Endothelial cell of umbilical vein (primary cell): ENCODE results near the gene DUSP28. TPM values are rescaled to one million over a fixed set of nuclear protein-coding genes. Genes with fewer than 3 reads are reported as not detected.

Experiments
- BruUV-seq: library from RNA; stranded (reverse); fragments of 400-500 nt; replicated peaks from 2 replicates; lab custom pipeline; 2021; lab: Mats Ljungman, UMichigan
- CTCF ChIA-PET: fragments of 300-600, 350-600 bp; sonication (Branson Sonifier 250); formaldehyde crosslinking; loops from one replicate; lab custom pipeline; 2021; ENCODE audit warnings: antibody characterized with exemption, inconsistent platforms; lab: Charles Lee
- POLR2A ChIA-PET: fragments of 300-600, 350-600 bp; sonication (Branson Sonifier 250); formaldehyde crosslinking; loops from one replicate; lab custom pipeline; 2021; ENCODE audit warnings: antibody characterized with exemption, inconsistent platforms; lab: Charles Lee
- DNase-seq: peaks from one replicate; pipeline ENCODE4 v3.0.0-alpha.2; 2011; ENCODE audit warnings: low read depth, low spot score
- FAIRE-seq: peaks from 2 replicates; lab custom pipeline; 2011; peaks lifted over from hg19 to GRCh38; lab: Jason Lieb, UNC
- H2AFZ ChIP-seq: 2 replicates; pipeline ENCODE4 v1.6.0; 2012; ENCODE audit warnings: low read depth, low read length, control low read depth, inconsistent platforms
- H3K27ac ChIP-seq: 2 replicates; pipeline ENCODE4 v1.5.1; 2011; ENCODE audit warnings: low read depth, mild to moderate bottlenecking, control low read depth, low read length, moderate library complexity; ENCODE audit not compliant: insufficient read depth
- H3K27me3 ChIP-seq, 2 experiments: 2 replicates each; pipeline versions ENCODE4 v1.6.0 to v1.6.1; 2011; ENCODE audit warnings: low read length in 2 of 2, mixed read lengths in 1 of 2; ENCODE audit not compliant: control insufficient read depth in 2 of 2, insufficient read depth in 2 of 2
- H3K36me3 ChIP-seq, 2 experiments: 2 replicates in 1 of 2; 3 replicates in 1 of 2; pipeline ENCODE4 v1.5.1; 2011; ENCODE audit warnings: low read length in 2 of 2, mild to moderate bottlenecking in 1 of 2, moderate library complexity in 1 of 2; ENCODE audit not compliant: control insufficient read depth in 2 of 2, insufficient read depth in 2 of 2; ENCODE audit errors: extremely low read depth in 1 of 2
- H3K4me1 ChIP-seq: 3 replicates; pipeline ENCODE4 v1.5.1; 2011; ENCODE audit warnings: mild to moderate bottlenecking, low read length; ENCODE audit not compliant: control insufficient read depth, insufficient read depth; ENCODE audit errors: extremely low read depth
- H3K4me2 ChIP-seq: 2 replicates; pipeline ENCODE4 v1.6.1; 2011; ENCODE audit warnings: low read length, control low read depth, mixed read lengths; ENCODE audit not compliant: insufficient read depth
- H3K4me3 ChIP-seq, 3 experiments: fragments of 200-600 bp in 1 of 3; sonication (generic), shearing (Covaris generic) in 1 of 3; replicated peaks in 1 of 3; 2 replicates each; pipeline ENCODE4 v1.5.1; 2011 to 2016; ENCODE audit warnings: control low read depth in 3 of 3, low read length in 3 of 3, mild to moderate bottlenecking in 2 of 3, inconsistent platforms in 1 of 3, low read depth in 1 of 3, moderate library complexity in 1 of 3; ENCODE audit not compliant: insufficient read depth in 1 of 3
- H3K79me2 ChIP-seq: 2 replicates; pipeline ENCODE4 v1.6.0; 2012; ENCODE audit warnings: low read length, inconsistent platforms; ENCODE audit not compliant: control insufficient read depth, insufficient read depth
- H3K9ac ChIP-seq: replicated peaks from 2 replicates; pipeline ENCODE3; 2011; ENCODE audit warnings: low read length, control low read depth; ENCODE audit not compliant: insufficient read depth; ENCODE audit errors: extremely low read depth
- H3K9me1 ChIP-seq: replicated peaks from 3 replicates; pipeline ENCODE4 v1.6.0; 2011; ENCODE audit warnings: mild to moderate bottlenecking, low read length; ENCODE audit not compliant: control insufficient read depth, insufficient read depth; ENCODE audit errors: extremely low read depth
- H3K9me3 ChIP-seq: replicated peaks from 2 replicates; pipeline ENCODE4 v1.5.1; 2012; ENCODE audit warnings: low read length, inconsistent platforms; ENCODE audit not compliant: control insufficient read depth, insufficient read depth
- H4K20me1 ChIP-seq: replicated peaks from 2 replicates; pipeline ENCODE3; 2011; ENCODE audit warnings: mild to moderate bottlenecking, low read length; ENCODE audit not compliant: control insufficient read depth, insufficient read depth; ENCODE audit errors: extremely low read depth
- EZH2 ChIP-seq: IDR thresholded peaks from 2 replicates; pipeline ENCODE4 v1.6.1; 2012; ENCODE audit warnings: borderline replicate concordance, low read depth, mild to moderate bottlenecking, moderate library complexity, low read length, inconsistent platforms; ENCODE audit not compliant: severe bottlenecking
- FOS ChIP-seq: IDR thresholded peaks from 2 replicates; pipeline ENCODE4 v1.6.1; 2011; ENCODE audit warnings: mild to moderate bottlenecking, low read length, moderate library complexity, borderline replicate concordance; ENCODE audit not compliant: insufficient read depth
- GATA2 ChIP-seq: IDR thresholded peaks from 2 replicates; pipeline ENCODE4 v1.7.0; 2011; ENCODE audit warnings: low read depth, mild to moderate bottlenecking, moderate library complexity, mixed read lengths, low read length; ENCODE audit not compliant: insufficient read length, insufficient read depth
- JUN ChIP-seq: IDR thresholded peaks from 2 replicates; pipeline ENCODE4 v1.6.1; 2011; ENCODE audit warnings: borderline replicate concordance, low read depth; ENCODE audit not compliant: insufficient read length, insufficient read depth
- MAX ChIP-seq: IDR thresholded peaks from 2 replicates; pipeline ENCODE4 v1.6.1; 2011; ENCODE audit not compliant: insufficient read depth, insufficient read length
- MYC ChIP-seq: IDR thresholded peaks from one replicate; pipeline ENCODE4 v1.6.1; 2011; ENCODE audit warnings: mild to moderate bottlenecking, low read depth, low read length
- POLR2A ChIP-seq: IDR thresholded peaks from 2 replicates; pipeline ENCODE4 v1.6.1; 2012; ENCODE audit warnings: low read depth, mild to moderate bottlenecking, control low read depth, low read length
- POLR2AphosphoS5 ChIP-seq: IDR thresholded peaks from 2 replicates; pipeline ENCODE4 v1.6.1; 2012; ENCODE audit warnings: low read depth, mild to moderate bottlenecking, control low read depth, low read length, moderate library complexity; ENCODE audit not compliant: insufficient read depth
- dilution Hi-C: fragments of 300-500 bp; cut with MboI; formaldehyde crosslinking; loops from one replicate; pipeline ENCODE4 v1.15.0; 2019; ENCODE audit warnings: low sequenced_read_pairs; ENCODE audit not compliant: extremely low pct_ligation_motif_present
- intact Hi-C: fragments of 100-400 bp; cut with micrococcal nuclease; formaldehyde crosslinking; loops from one replicate; pipeline ENCODE4 v1.10.0; 2022
- polyA plus RNA-seq, 4 experiments: library from polyadenylated mRNA; depleted of rRNA in 3 of 4; stranded (reverse) in 3 of 4; unstranded in 1 of 4; fragments of >200 nt; gene quantifications; 2 replicates each; pipeline versions ENCODE4 v1.2.1 to v1.2.3, GENCODE V29; 2011 to 2012; ENCODE audit warnings: missing spikeins in 1 of 4
- total RNA-seq: library from RNA; stranded (reverse); gene quantifications from 2 replicates; pipeline ENCODE4 v1.2.3, GENCODE V29; 2021
- TF ChIP-seq, protein P1 (sequence below), 2 donors: IDR thresholded peaks; 1 replicate in 1 of 2; 2 replicates in 1 of 2; pipeline ENCODE4 v1.5.1; 2011; ENCODE audit warnings: low read length in 2 of 2, mild to moderate bottlenecking in 2 of 2, moderate library complexity in 2 of 2, control low read depth in 1 of 2, inconsistent platforms in 1 of 2, low read depth in 1 of 2; ENCODE audit not compliant: insufficient read depth in 1 of 2; ENCODE audit errors: extremely low read depth in 1 of 2

The DUSP28 gene
- total and polyA plus RNA-seq, 2 donors (not counting 3 experiments of a cell fraction or from before 2014, with no cell fraction given): 2.2 to 4.3 TPM

DNA sequence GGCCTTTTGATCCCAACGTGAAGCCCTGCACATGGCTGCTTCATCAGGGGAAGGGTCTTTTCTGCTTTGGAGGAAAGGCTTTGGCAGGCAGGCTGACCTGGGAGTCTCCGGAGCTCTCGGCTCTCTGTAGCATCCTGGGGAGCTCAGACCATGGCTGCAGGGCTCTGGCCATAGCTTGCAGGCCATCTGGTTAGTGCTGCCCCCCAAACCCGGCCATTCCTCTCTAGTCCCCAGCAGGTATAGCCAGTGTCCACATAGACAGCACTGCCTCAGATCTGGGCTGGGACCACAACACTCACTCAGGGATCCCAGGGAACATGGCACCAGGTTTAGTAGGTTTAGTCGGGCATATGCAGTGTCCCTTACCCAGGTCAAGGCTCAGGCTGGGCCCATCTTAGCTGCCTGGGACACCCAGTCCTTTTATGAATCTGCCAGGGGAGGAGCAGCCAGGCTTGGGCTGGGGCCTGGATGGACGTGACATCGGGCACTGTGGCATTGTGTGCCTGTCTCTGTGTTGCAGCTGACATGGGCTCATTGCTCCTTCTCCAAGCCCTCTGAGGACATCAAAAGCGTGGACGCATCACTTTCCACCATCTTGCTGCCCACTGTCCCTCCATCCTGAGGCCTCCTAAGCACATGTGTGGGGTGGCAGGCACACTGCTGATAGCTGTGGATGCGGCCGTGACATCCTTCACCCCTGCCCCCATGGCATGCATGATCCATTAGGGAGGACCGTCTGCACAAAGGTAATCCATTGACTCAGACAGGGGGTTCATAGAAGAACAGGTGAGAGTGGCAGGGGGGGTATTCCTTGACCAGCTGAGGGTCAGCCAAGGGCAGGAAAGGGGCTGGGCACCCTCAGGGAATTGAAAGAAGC, 45.9 kb downstream of the DUSP28 start:
- Histone ChIP-seq H3K27me3 (no peaks in the 10 kb centered on the region), H3K4me1 (peaks cover 2% of the 10 kb centered on the region), H2AFZ (no peak overlapping the region), H3K9me3 (no peaks in the 10 kb centered on the region), H3K4me2 (no peak overlapping the region), H3K9ac (no peak overlapping the region), H4K20me1 (no peaks in the 10 kb centered on the region), H3K9me1 (no peaks in the 10 kb centered on the region), H3K4me3 (no peak overlapping the region), H3K36me3 (no peaks in the 10 kb centered on the region), H3K27ac (no peak overlapping the region), H3K79me2 (no peaks in the 10 kb centered on the region)
- no TSS peak for BruUV-seq
- TF ChIP-seq POLR2AphosphoS5 (no peak), MYC (no peak), FOS (no peak), POLR2A (no peak), GATA2 (no peak), JUN (no peak), EZH2 (no peak), MAX (no peak)
- TF ChIP-seq, protein P1, sequence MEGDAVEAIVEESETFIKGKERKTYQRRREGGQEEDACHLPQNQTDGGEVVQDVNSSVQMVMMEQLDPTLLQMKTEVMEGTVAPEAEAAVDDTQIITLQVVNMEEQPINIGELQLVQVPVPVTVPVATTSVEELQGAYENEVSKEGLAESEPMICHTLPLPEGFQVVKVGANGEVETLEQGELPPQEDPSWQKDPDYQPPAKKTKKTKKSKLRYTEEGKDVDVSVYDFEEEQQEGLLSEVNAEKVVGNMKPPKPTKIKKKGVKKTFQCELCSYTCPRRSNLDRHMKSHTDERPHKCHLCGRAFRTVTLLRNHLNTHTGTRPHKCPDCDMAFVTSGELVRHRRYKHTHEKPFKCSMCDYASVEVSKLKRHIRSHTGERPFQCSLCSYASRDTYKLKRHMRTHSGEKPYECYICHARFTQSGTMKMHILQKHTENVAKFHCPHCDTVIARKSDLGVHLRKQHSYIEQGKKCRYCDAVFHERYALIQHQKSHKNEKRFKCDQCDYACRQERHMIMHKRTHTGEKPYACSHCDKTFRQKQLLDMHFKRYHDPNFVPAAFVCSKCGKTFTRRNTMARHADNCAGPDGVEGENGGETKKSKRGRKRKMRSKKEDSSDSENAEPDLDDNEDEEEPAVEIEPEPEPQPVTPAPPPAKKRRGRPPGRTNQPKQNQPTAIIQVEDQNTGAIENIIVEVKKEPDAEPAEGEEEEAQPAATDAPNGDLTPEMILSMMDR (IDR thresholded peaks at IDR 0.05; ENCODE audit: extremely low read depth in 1 of 2, insufficient read depth in 1 of 2, low read depth in 1 of 2, low read length in 2 of 2): no peak
- intact Hi-C loops (no loop called here), dilution Hi-C loops (no loop called here)
- ChIA-PET CTCF (interaction anchor here (0.7 kb wide), 1 partner anchor 19 kb away, joined by 3 read pairs; the partner anchor contains the start of gene CAPN10), POLR2A (no interaction called here)
- FAIRE-seq (no peak), DNase-seq (no peak)
